Kidney epithelial cell (primary cell): Measurements from ENCODE around the gene UQCRC2. TPM values are rescaled to one million over a fixed set of nuclear protein-coding genes. Genes with fewer than 3 reads are reported as not detected.

ENCODE experiments used
- DNase-seq: peaks from one replicate; pipeline ENCODE4 v3.0.0-alpha.2; 2010; ENCODE audit warnings: low read depth
- H3K27me3 ChIP-seq: 2 replicates; pipeline ENCODE4 v1.6.0; 2011; ENCODE audit warnings: low read length; ENCODE audit not compliant: control insufficient read depth, insufficient read depth
- H3K36me3 ChIP-seq: 2 replicates; pipeline ENCODE4 v1.5.1; 2011; ENCODE audit warnings: low read length; ENCODE audit not compliant: control insufficient read depth, insufficient read depth
- H3K4me3 ChIP-seq: 2 replicates; pipeline ENCODE4 v1.5.1; 2011; ENCODE audit warnings: low read depth, mild to moderate bottlenecking, control low read depth, low read length
- total RNA-seq: library from RNA; depleted of rRNA; stranded (reverse); fragments of >200 nt; gene quantifications from 2 replicates; pipeline ENCODE4 v1.2.3, GENCODE V29; 2015
- TF ChIP-seq, protein P1 (sequence below): IDR thresholded peaks from 2 replicates; pipeline ENCODE4 v1.5.1; 2011; ENCODE audit warnings: mild to moderate bottlenecking, moderate library complexity, low read length, control low read depth, inconsistent platforms; ENCODE audit not compliant: insufficient read depth, poor library complexity, severe bottlenecking

The UQCRC2 gene
- total RNA-seq, 1 donor from 2014 or later: 102 TPM

DNA sequence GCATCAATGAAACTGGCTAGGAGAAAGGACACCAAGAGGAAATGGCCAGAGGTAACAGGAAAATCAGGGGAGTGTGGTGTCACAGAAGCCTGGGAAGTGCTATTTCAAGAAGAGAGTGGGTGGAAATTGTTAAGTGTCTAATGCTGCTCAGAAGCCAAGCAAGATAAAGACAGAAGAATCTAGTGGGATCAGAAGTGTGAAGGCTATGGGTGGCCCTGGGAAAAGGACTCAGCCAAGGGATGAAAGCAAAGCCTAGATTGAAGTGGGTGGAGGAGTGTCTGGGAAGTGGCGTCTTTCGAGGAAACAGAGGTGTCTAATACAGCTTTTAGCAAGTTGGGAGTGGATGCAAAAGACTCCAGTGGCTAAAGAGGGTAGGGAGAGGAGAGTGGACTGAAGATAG lies 34.3 kb downstream of the UQCRC2 start:
- TF ChIP-seq, protein P1, sequence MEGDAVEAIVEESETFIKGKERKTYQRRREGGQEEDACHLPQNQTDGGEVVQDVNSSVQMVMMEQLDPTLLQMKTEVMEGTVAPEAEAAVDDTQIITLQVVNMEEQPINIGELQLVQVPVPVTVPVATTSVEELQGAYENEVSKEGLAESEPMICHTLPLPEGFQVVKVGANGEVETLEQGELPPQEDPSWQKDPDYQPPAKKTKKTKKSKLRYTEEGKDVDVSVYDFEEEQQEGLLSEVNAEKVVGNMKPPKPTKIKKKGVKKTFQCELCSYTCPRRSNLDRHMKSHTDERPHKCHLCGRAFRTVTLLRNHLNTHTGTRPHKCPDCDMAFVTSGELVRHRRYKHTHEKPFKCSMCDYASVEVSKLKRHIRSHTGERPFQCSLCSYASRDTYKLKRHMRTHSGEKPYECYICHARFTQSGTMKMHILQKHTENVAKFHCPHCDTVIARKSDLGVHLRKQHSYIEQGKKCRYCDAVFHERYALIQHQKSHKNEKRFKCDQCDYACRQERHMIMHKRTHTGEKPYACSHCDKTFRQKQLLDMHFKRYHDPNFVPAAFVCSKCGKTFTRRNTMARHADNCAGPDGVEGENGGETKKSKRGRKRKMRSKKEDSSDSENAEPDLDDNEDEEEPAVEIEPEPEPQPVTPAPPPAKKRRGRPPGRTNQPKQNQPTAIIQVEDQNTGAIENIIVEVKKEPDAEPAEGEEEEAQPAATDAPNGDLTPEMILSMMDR: no peak
- Histone ChIP-seq H3K27me3 (no peaks in the 10 kb centered on the region), H3K36me3 (no peaks in the 10 kb centered on the region), H3K4me3 (no peak overlapping the region)
- DNase-seq: no peak

DNA sequence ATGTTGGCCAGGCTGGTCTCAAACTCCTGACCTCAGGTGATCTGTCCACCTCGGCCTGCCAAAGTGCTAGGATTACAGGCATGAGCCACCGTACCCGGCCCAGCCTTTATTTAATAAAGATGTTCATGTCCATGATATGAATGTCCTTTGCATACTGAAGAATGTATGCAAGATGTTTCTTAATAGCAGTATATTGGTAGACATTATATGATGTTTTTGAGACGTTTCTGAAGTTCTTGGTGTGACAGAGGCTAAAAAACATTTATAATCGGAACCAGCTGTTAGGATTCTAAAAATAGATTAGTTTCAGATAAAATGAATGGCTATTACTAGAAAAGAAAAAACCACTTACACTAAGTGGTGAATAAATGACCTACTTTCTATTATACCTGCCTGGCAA lies 36.0 kb downstream of the UQCRC2 start:
- TF ChIP-seq, protein P1: no peak
- H3K36me3 ChIP-seq: no peaks in the 10 kb centered on the region
- H3K4me3 ChIP-seq: no peak overlapping the region
- H3K27me3 ChIP-seq: no peaks in the 10 kb centered on the region
- no peak for DNase-seq

DNA sequence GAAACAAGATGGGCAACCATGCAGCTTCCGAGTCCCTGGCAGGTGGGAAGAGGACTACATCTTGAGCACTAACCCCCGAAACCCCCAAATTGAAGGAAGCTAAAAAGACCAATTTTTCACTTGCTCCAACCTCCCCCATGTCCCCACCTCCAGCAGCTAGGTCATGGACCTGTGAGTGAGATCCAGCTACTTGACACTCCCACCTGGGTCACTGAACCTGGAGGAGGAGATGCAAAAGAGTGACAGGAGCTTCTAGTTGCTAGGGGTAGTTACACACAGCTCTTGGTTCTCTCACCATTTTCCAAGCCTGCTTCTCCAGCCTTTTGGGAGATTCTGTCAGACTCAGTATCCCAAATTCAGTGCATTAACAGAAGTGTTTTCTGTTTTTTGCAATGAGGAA lies 36.6 kb downstream of the UQCRC2 start:
- Histone ChIP-seq H3K4me3 (no peak overlapping the region), H3K27me3 (no peaks in the 10 kb centered on the region), H3K36me3 (no peaks in the 10 kb centered on the region)
- DNase-seq: no peak
- TF ChIP-seq, protein P1: no peak

DNA sequence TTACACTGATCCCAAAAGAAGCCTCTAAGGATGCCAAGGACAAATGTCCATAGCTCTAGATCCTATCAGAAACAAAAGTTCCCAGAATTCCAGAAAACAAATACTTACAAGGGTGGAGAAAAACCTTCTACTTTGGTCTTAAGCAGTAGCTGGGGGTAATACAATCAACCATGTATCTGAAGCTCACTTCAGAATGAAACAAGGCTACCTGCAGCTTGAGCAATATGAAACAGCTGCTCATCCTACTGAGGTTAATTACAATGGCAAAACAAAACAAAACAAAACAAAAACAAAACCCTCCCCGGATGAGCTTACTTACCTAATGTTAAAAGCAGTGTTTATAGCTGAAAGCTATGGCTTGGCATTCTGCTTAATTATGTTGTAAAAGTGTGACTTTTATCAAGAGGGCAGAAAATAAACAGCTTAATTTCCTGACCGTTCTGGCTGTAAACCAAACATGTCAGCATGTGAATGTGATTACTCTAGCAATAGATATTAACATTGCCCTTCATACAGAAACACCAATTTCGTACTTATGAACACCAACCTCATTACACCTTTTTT lies 37.3 kb downstream of the UQCRC2 start:
- H3K4me3 ChIP-seq: no peak overlapping the region
- no peaks in the 10 kb centered on the region for H3K36me3 ChIP-seq
- H3K27me3 ChIP-seq: no peaks in the 10 kb centered on the region
- TF ChIP-seq, protein P1: no peak
- no peak for DNase-seq

DNA sequence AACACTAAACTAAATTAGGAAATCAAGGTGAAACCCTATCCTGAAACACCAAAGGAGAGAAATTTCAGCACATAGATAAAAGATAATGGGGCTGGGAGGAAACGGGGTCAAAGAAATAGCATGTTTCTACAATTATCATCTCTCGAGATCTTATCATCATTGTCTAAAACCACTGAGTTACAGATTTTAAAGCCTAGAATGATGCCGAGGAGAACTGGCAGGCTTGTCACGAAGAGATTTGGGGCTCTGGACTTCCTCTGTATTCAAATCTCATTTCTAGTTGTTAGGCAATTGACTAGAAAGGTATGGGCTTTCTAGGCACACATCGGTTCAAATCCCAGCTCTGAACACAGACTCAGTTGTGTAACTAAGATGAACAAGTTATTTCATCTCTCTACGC lies 38.5 kb downstream of the UQCRC2 start:
- no peak for DNase-seq
- Histone ChIP-seq H3K27me3 (no peaks in the 10 kb centered on the region), H3K36me3 (no peaks in the 10 kb centered on the region), H3K4me3 (no peak overlapping the region)
- TF ChIP-seq, protein P1: no peak

DNA sequence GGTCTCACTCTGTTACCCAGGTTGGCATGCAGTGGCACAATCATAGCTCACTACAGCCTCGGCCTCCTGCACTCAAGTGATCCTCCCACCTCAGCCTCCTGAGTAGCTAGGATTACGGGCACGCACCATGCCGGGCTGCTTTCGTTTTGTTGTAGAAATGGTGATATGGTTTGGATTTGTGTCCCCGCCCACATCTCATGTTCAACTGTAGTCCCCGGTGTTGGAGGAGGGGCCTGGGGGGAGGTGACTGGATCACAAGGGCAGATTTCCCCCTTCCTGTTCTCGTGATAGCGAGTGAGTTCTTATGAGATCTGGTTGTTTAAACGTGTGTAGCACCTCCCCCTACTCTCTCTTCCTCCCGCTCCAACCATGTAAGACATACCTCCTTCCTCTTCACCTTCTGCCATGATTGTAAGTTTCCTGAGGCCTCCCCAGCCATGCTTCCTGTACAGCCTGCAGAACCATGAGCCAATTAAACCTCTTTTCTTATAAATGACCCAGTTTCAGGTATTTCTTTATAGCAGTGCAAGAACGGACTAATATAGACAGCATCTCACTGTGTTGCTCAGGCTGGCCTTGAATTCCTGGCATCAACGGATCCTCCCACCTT lies 41.8 kb downstream of the UQCRC2 start:
- TF ChIP-seq, protein P1: no peak
- Histone ChIP-seq H3K27me3 (no peaks in the 10 kb centered on the region), H3K4me3 (no peak overlapping the region), H3K36me3 (no peaks in the 10 kb centered on the region)
- DNase-seq: no peak
